Type B pancreatic cell (in vitro differentiated cells): ENCODE data around the gene TMEM196. TPM values are rescaled to one million over a fixed set of nuclear protein-coding genes. Genes with fewer than 3 reads are reported as not detected.

Source experiments
- DNase-seq: peaks from one replicate; pipeline ENCODE4 v3.0.0; 2021; ENCODE audit warnings: mixed read lengths; ENCODE audit not compliant: unreplicated experiment; ENCODE audit errors: extremely low spot score
- H3K27ac Mint-ChIP-seq: 2 replicates; pipeline ENCODE4 v1.8.0; 2021; ENCODE audit warnings: mild to moderate bottlenecking, mixed read lengths
- H3K27me3 Mint-ChIP-seq: 2 replicates; pipeline ENCODE4 v1.8.0; 2021; ENCODE audit warnings: mixed read lengths
- H3K36me3 Mint-ChIP-seq: 2 replicates; pipeline ENCODE4 v1.8.0; 2021; ENCODE audit warnings: mixed read lengths
- H3K4me1 Mint-ChIP-seq: one replicate; pipeline ENCODE4 v1.8.0; 2021; ENCODE audit warnings: mixed read lengths; ENCODE audit not compliant: unreplicated experiment
- H3K4me3 Mint-ChIP-seq: 2 replicates; pipeline ENCODE4 v1.8.0; 2021; ENCODE audit warnings: mild to moderate bottlenecking, mixed read lengths
- H3K9me3 Mint-ChIP-seq: 2 replicates; pipeline ENCODE4 v1.8.0; 2021; ENCODE audit warnings: mixed read lengths
- CTCF ChIP-seq: fragments of 200-600 bp; sonication (generic); conservative IDR thresholded peaks from 2 replicates; pipeline ENCODE4 v1.5.0; 2021; ENCODE audit warnings: antibody characterized with exemption, mild to moderate bottlenecking
- microRNA-seq: library from miRNA; unstranded; fragments of <30 nt; microRNA quantifications from one replicate; pipeline ENCODE4, GENCODE V29; 2020
- total RNA-seq: library from RNA; stranded (reverse); gene quantifications from 2 replicates; pipeline ENCODE4 v1.2.1, GENCODE V29; 2021; ENCODE audit warnings: low replicate concordance

TMEM196 gene
- total RNA-seq, 1 donor from 2014 or later, result 0.68 TPM

- H3K36me3 Mint-ChIP-seq, result no peaks in the 10 kb centered on the region
- no peak overlapping the region for H3K4me3 Mint-ChIP-seq
- no peaks in the 10 kb centered on the region for H3K27me3 Mint-ChIP-seq
- H3K4me1 Mint-ChIP-seq, result peaks cover 6% of the 10 kb centered on the region
- no peak overlapping the region for H3K27ac Mint-ChIP-seq
- no peak for DNase-seq
- TF ChIP-seq CTCF, result no peak
- no peaks in the 10 kb centered on the region for H3K9me3 Mint-ChIP-seq
These were observed 96.2 kb downstream of the TMEM196 start for GRCh38 chr7:19677180-19677579.

- no peak overlapping the region for H3K27ac Mint-ChIP-seq
- H3K4me3 Mint-ChIP-seq, result no peak overlapping the region
- no peaks in the 10 kb centered on the region for H3K9me3 Mint-ChIP-seq
- no peaks in the 10 kb centered on the region for H3K27me3 Mint-ChIP-seq
- no peaks in the 10 kb centered on the region for H3K36me3 Mint-ChIP-seq
- peaks cover 6% of the 10 kb centered on the region for H3K4me1 Mint-ChIP-seq
- DNase-seq, result no peak
- TF ChIP-seq CTCF, result no peak
These were observed 97.6 kb downstream of the TMEM196 start for GRCh38 chr7:19675816-19676215.

GRCh38 chr7:19674266-19674960 is 99.0 kb downstream of the TMEM196 start:
- no peaks in the 10 kb centered on the region for H3K27me3 Mint-ChIP-seq
- H3K36me3 Mint-ChIP-seq, result no peaks in the 10 kb centered on the region
- DNase-seq, result no peak
- no peak for TF ChIP-seq CTCF
- H3K4me3 Mint-ChIP-seq, result no peak overlapping the region
- H3K4me1 Mint-ChIP-seq, result no peaks in the 10 kb centered on the region
- no peaks in the 10 kb centered on the region for H3K9me3 Mint-ChIP-seq
- no peak overlapping the region for H3K27ac Mint-ChIP-seq

- H3K27ac Mint-ChIP-seq, result no peak overlapping the region
- H3K4me1 Mint-ChIP-seq, result no peaks in the 10 kb centered on the region
- no peak for TF ChIP-seq CTCF
- H3K36me3 Mint-ChIP-seq, result no peaks in the 10 kb centered on the region
- no peak for DNase-seq
- no peaks in the 10 kb centered on the region for H3K9me3 Mint-ChIP-seq
- H3K4me3 Mint-ChIP-seq, result no peak overlapping the region
- H3K27me3 Mint-ChIP-seq, result peaks cover 4% of the 10 kb centered on the region
These were observed 102.6 kb downstream of the TMEM196 start for GRCh38 chr7:19670806-19671205.

Small RNAs within 50 kb of the gene (microRNA-seq; reads per million reads assigned to microRNA genes)
- not detected for gene MIR3146

Other genes starting within 250 kb of the TMEM196 start
- 11.9 and 14.7 TPM in 2 replicates for gene POLR1F, start 64.6 kb downstream of the TMEM196 start, total RNA-seq